Memory B cell (primary cell): ENCODE measurements around the gene MFGE8.

Source experiments
- ATAC-seq: fragments of 150-1000 bp; cut with Tn5 transposase; 2 replicates; pipeline ENCODE4 v1.10.0; 2021; ENCODE audit warnings: low read depth, mild to moderate bottlenecking, moderate library complexity
- DNase-seq, 2 donors: peaks; one replicate each; pipeline ENCODE4 v3.0.0; 2022; ENCODE audit warnings: low spot score in 2 of 2
- H3K27ac Mint-ChIP-seq: one replicate; pipeline ENCODE4 v1.8.0; 2022; ENCODE audit warnings: mild to moderate bottlenecking, moderate library complexity, mixed read lengths
- H3K27me3 Mint-ChIP-seq: one replicate; pipeline ENCODE4 v1.8.0; 2022; ENCODE audit warnings: mixed read lengths
- H3K36me3 Mint-ChIP-seq: one replicate; pipeline ENCODE4 v1.8.0; 2022; ENCODE audit warnings: mild to moderate bottlenecking, mixed read lengths
- H3K4me1 Mint-ChIP-seq: one replicate; pipeline ENCODE4 v1.8.0; 2022; ENCODE audit warnings: mixed read lengths
- H3K4me3 Mint-ChIP-seq: one replicate; pipeline ENCODE4 v1.8.0; 2022; ENCODE audit warnings: mild to moderate bottlenecking, moderate library complexity, mixed read lengths
- H3K9me3 Mint-ChIP-seq: one replicate; pipeline ENCODE4 v1.8.0; 2022; ENCODE audit warnings: mixed read lengths

Gene MFGE8

DNA sequence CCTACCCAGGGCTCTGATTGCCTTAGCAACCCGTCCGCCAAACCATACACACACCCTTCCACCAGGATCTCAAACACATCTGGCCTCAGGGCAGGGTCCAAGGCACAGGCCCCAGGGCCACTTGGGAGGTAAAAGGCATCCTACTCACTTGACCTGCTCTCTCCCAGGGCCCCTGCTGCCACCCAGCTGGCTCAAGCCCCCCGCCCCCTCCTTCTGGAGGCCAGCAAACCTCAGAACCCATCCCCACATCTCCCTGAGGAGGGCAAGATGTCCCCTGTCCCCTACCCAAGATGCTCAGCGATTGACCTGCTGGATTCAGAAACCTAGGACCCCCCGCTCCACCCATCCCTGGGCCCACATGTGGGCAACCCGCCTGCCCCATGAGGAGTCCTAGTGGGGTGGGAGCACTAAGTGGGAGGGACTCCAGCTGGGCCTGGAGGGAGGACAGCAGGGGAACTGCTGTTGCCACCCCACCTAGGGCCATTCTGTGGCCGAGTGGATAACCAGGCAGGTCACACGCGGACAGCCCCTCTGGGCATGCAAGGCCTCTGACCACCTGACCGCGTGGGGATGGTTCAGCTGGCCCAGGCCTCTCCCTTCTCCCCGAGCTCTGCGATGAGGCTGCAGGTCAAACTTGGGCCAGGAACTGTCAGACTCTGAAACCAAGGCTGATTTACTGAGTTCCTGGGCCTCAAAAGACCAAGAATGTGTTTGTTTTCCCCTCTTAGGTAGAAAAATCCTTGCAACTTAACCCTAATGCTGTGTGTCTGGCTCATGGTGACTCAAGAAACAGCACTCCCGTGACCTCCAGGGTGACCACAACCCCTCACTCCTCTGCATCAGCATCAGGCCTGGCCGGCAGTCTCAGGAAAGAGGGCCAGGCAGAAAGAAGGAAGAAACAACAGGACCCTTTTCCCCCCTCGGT, 4.2 kb downstream of the MFGE8 start:
- no peak for ATAC-seq
- Mint-ChIP-seq H3K36me3 (peaks cover 1% of the 10 kb centered on the region), H3K4me1 (peaks cover 21% of the 10 kb centered on the region), H3K9me3 (no peaks in the 10 kb centered on the region), H3K4me3 (no peak overlapping the region), H3K27me3 (peaks cover 3% of the 10 kb centered on the region), H3K27ac (no peak overlapping the region)
- DNase-seq: no peak

DNA sequence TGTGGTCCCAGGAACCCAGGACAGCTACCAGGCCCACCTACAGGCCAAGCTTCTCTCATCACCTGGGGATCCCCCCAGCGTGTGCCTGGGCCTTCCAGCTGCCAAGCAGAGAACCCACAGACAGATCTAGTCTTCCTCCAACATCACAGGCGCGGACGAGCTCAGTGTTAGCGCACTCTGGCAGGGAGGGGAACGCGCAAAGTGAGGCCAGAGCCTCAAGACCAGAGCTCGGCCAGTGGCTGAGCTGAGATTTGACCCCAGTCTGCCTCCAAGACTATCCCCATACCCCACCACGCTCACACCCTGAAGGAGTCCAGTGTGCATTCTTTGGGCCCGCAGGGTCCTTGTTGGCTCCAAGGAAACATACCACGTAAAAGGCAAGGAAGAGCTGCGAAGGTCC, 5.1 kb downstream of the MFGE8 start:
- DNase-seq (no peak), ATAC-seq (no peak)
- Mint-ChIP-seq H3K4me3 (no peak overlapping the region), H3K36me3 (peaks cover 1% of the 10 kb centered on the region), H3K9me3 (no peaks in the 10 kb centered on the region), H3K27ac (no peak overlapping the region), H3K4me1 (peaks cover 14% of the 10 kb centered on the region), H3K27me3 (peaks cover 4% of the 10 kb centered on the region)

DNA sequence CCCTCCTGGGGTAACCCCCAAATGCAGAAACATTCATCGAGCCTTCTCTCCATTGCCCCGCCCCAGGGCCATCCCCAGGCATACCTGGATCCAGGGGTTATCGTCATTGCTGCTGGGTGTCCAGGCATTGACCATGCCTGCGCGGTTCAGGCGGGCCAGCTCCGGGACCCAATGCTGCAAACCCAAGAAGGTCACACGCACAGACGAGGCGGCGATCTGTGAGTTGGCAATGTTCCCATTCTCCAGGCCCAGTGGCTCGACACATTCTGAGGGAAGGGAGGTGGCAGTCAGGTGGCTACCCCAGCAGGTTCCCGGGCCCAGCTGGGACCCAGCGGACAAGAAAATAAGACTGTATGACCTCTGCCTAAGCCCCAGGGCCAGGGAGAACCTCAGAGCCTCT, 6.1 kb downstream of the MFGE8 start:
- no peak for ATAC-seq

DNA sequence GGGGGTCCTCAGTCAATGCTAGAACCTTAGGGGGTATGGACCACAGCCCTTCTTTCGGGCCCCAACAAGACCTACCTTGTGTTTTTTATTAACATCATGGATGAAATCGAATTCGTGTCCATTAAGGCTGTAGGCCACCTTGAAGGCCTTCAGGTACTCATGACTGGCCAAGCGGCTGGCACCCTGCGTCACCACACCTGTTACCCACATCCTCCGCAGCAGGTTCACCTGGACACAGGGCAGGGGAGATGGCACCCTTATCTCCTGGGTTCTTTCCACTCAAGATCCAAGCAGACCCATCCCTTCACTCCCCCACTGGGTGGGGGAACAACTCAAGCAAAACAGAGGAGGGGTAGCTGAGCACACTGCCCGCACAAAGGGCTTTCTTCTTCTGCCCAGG, 6.6 kb downstream of the MFGE8 start:
- Mint-ChIP-seq H3K4me1 (peaks cover 14% of the 10 kb centered on the region), H3K4me3 (no peak overlapping the region), H3K27ac (no peak overlapping the region)

More for the DNA sequence above, 6.1 kb downstream of the MFGE8 start:
- DNase-seq: no peak
- Mint-ChIP-seq H3K9me3 (no peaks in the 10 kb centered on the region), H3K4me1 (peaks cover 14% of the 10 kb centered on the region), H3K27me3 (peaks cover 4% of the 10 kb centered on the region), H3K4me3 (no peak overlapping the region), H3K27ac (no peak overlapping the region), H3K36me3 (peaks cover 1% of the 10 kb centered on the region)

DNA sequence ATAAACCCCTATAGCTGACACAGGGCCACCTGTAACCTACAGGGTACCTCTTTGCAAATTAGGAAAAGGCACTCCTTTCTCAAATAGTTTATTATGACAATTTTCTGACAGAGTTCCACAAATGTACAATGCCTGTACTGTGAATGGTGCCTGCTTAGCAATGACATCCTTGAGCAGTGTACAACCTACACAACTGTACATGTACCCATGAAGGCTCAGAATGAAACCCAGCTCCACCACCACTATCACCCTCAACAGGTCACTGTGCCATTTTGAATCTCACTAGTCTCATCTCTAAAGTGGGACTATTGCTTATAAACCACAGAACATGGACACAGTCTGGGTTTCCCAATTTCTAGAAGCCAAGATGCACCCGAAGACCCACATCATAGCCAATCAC, 7.0 kb downstream of the MFGE8 start:
- Mint-ChIP-seq H3K27me3 (peaks cover 6% of the 10 kb centered on the region), H3K4me1 (peaks cover 14% of the 10 kb centered on the region), H3K9me3 (no peaks in the 10 kb centered on the region), H3K4me3 (no peak overlapping the region), H3K36me3 (peaks cover 1% of the 10 kb centered on the region), H3K27ac (no peak overlapping the region)
- DNase-seq (no peak), ATAC-seq (no peak)

More for the DNA sequence above, 6.6 kb downstream of the MFGE8 start:
- no peak for DNase-seq
- Mint-ChIP-seq H3K9me3 (no peaks in the 10 kb centered on the region), H3K27me3 (peaks cover 6% of the 10 kb centered on the region), H3K36me3 (peaks cover 1% of the 10 kb centered on the region)
- ATAC-seq: no peak

DNA sequence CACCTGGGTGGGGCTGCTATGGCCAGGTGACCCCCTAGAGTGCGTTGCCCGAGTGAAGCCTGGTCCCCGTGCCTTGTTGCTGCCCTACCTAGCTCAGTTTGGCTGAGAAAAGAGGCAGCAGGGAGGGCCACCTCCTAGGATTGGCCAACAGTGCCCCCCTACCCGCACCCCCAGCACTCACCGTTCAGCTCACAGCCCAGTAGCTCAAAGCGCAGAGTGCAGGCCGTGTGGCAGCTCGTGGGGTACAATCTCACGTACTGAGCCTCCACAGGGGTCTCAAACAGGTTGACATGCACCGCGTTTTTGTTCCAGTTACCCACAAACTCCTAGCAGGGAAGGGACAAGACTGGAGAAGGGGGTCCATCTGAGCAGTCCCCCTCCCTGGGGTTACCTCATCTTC, 7.6 kb downstream of the MFGE8 start:
- peaks cover 1% of the 10 kb centered on the region for H3K36me3 Mint-ChIP-seq
- H3K4me1 Mint-ChIP-seq: peaks cover 15% of the 10 kb centered on the region
- no peak for ATAC-seq
- DNase-seq: no peak
- H3K9me3 Mint-ChIP-seq: peaks cover 1% of the 10 kb centered on the region
- H3K4me3 Mint-ChIP-seq: no peak overlapping the region
- H3K27ac Mint-ChIP-seq: no peak overlapping the region
- peaks cover 9% of the 10 kb centered on the region for H3K27me3 Mint-ChIP-seq

DNA sequence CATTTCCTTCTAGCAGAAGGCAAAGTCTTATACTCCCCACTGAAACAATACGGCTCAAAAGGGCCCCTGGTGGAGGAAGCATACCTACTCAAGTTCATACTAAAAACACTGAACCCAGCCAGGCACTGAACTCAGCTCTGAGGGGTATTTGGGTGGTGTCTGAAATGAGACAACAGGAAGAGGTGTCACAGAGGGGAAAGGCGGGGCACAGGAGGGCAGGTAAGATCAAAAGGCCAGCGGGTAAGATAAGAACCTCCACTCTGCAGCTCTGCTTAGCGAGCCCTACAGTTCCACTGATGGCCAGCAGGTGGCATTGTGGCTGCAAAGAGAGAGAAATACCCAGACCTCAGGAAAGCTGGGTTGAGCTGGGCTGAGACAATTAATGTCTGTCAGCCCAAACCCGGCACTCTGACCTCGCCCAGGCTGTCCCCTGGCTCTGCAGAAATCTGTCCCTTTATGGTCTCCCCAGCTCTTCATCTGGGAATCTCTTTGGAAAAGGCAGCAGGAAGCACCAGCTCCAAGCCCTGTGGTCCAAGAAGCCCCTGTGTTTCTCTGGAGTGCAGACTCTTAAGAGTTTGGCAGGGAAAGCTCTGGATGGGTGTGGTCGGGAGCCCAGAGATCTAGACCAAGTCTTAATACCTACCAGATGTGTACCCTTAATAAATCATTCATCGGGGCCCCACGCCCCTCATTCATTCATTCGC, 8.4 kb downstream of the MFGE8 start:
- H3K9me3 Mint-ChIP-seq: peaks cover 1% of the 10 kb centered on the region
- H3K36me3 Mint-ChIP-seq: peaks cover 1% of the 10 kb centered on the region
- peaks cover 8% of the 10 kb centered on the region for H3K27me3 Mint-ChIP-seq
- no peak overlapping the region for H3K4me3 Mint-ChIP-seq
- ATAC-seq (peak; percentile 90), DNase-seq (peak; percentile 75 to 81)
- H3K27ac Mint-ChIP-seq: no peak overlapping the region
- H3K4me1 Mint-ChIP-seq: peaks cover 9% of the 10 kb centered on the region

DNA sequence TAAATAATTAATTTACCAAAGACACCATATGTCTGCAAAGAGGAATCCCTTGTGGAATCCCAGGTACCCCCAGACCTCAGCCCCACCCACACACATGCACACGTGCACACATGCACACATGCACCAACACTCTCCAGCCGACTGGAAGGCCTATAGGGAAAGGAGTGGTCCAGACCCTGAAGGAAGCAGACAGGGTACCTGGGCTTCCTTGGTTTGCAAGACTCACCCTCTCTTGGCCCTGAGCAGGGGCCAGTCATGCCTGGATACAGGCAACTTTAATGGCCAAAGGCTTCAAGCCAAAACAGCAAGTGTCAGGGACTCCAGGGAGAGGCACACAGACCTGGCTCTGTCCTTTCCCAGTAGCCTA, 8.9 kb downstream of the MFGE8 start:
- Mint-ChIP-seq H3K36me3 (peaks cover 1% of the 10 kb centered on the region), H3K27ac (no peak overlapping the region), H3K4me1 (peaks cover 9% of the 10 kb centered on the region), H3K4me3 (no peak overlapping the region), H3K9me3 (peaks cover 1% of the 10 kb centered on the region), H3K27me3 (peaks cover 8% of the 10 kb centered on the region)
- DNase-seq (no peak), ATAC-seq (no peak)

DNA sequence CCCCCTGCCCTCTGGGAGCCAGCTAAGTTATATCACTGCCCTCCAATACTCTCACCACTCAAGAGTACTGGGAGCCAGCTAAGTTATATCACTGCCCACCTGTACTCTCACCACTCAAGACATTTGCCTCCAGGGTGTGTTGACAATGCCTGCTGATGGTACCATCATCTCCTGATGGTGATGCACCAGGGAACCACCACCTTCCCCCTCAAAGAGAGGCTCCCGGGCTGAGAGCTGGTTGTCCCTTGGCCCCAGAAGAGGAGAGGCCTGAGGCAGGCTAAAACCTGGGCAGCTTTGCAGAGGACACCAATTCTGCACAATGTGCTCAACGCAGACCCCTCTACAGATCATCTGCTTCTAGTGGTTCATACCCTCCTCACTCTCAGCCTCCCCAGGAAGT, 10.3 kb downstream of the MFGE8 start:
- no peak overlapping the region for H3K4me3 Mint-ChIP-seq
- H3K36me3 Mint-ChIP-seq: peaks cover 1% of the 10 kb centered on the region
- H3K27ac Mint-ChIP-seq: no peak overlapping the region
- ATAC-seq (no peak), DNase-seq (no peak)
- peaks cover 9% of the 10 kb centered on the region for H3K4me1 Mint-ChIP-seq
- H3K27me3 Mint-ChIP-seq: peaks cover 6% of the 10 kb centered on the region
- H3K9me3 Mint-ChIP-seq: peaks cover 1% of the 10 kb centered on the region

DNA sequence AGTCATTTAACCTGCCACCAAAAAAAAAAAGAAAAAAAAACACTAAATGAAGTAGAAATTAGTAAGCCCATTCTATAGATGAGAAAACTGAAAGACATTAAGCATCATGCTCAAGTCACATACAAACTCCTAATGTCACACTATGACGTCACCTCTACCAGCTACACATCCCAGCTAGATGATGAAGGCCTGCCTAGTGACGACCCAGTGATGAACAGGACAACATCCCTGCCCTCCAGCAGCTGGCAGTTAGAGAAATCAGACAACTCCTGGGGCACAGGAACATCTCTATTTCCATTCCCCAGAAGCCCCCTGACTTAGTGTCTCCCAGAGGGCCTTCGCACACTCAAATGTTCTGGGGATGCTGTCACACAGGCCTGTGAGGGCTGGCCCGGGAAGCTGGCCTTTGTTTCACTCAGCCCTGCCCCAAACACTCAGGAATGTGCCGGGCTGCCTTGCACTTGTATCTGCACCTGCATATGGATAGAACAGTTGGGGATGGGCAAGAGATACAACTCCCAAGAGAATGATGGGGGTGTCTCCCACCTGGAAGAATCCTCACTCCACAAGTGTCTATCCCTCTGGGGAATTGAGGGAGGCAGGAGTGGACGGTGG, 10.9 kb downstream of the MFGE8 start:
- DNase-seq (no peak), ATAC-seq (no peak)
- Mint-ChIP-seq H3K27ac (no peak overlapping the region), H3K9me3 (peaks cover 1% of the 10 kb centered on the region), H3K4me1 (peaks cover 9% of the 10 kb centered on the region), H3K36me3 (peaks cover 1% of the 10 kb centered on the region), H3K4me3 (no peak overlapping the region), H3K27me3 (peaks cover 6% of the 10 kb centered on the region)

DNA sequence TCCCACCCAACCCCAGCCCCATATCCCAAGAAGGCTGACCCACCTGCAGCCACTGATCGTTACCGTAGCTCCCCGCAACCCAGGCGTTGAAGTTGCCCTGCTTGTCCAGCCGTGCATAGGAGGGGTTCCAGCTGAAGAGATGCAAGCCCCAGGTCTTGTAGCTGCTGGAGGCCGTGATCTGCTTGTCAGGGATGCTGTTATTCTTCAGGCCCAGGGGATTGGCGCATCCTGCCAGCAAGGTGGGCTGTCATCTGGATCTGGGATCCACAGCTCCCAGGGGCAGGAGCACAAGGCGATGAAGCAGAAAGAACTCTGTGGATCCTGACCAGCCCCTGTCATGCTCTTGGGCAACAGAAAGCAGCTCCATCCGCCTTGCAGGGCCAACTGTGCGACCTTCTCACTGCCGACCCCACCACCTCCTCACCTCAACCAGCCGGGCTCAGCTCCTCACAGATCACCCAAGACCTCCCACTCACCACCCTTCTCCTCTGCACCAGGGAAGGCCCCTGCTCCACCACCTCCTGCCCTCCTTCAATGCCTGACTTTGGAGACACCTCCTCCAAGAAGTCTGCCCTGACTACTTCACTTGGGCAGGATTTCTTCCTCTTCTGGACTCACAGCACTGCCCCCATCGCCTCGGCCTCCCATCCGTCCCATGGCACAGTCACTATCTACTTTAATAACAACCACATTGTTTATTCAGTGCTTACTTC, 11.5 kb downstream of the MFGE8 start:
- ATAC-seq: no peak
- Mint-ChIP-seq H3K27me3 (peaks cover 6% of the 10 kb centered on the region), H3K27ac (no peak overlapping the region), H3K9me3 (peaks cover 1% of the 10 kb centered on the region), H3K4me3 (no peak overlapping the region), H3K36me3 (peaks cover 1% of the 10 kb centered on the region), H3K4me1 (peaks cover 9% of the 10 kb centered on the region)
- no peak for DNase-seq

DNA sequence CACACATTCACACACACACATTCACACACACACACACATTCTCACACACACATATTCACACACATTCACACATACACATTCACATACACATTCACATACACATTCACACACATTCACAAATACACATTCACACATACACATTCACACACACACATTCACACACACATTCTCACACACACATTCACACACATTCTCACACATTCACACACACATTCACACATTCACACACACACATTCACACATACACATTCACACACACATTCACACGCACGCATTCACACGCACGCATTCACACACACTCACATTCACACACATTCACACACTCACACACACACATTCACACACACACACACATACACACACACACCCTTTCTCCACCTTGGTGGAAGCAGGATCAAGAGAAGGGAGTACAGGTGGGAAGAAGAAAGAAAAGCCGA, 12.2 kb downstream of the MFGE8 start:
- Mint-ChIP-seq H3K27ac (no peak overlapping the region), H3K27me3 (peaks cover 6% of the 10 kb centered on the region)

DNA sequence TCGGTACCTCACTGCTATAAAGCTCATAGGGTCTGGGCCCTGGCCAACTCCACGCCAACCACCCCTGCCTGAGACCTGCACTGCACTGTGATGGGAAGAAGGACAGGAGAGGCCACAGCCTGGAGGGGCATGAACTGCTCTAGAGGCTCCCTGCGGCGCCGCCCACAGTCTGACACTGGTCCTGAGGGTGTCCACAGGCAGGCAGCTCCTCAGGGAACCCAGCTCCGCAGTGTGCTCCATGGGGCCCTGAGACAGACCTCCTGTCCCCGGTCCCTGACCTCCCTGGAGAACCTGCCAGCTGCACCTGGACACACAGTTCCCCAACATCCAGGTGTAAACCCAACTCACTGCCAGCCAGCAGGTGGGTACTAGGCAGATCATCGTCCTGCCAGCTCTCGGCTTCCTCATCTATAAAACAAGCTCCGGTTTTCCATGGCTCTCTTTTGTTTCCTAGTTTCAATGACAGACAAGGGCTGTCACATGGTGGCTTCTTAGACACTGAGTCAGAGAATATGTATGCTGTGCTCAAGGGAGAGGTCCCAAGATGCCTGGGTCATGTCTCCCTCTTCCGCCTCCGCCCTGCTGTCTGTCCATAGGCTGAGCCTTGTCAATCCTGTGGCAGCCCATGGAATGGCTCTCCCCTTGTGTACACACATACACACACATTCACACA, 12.7 kb downstream of the MFGE8 start:
- Mint-ChIP-seq H3K27ac (no peak overlapping the region), H3K9me3 (peaks cover 1% of the 10 kb centered on the region), H3K27me3 (peaks cover 9% of the 10 kb centered on the region), H3K4me3 (no peak overlapping the region), H3K4me1 (peaks cover 11% of the 10 kb centered on the region), H3K36me3 (no peaks in the 10 kb centered on the region)
- DNase-seq: no peak
- ATAC-seq: no peak

More for the DNA sequence above, 12.2 kb downstream of the MFGE8 start:
- Mint-ChIP-seq H3K4me1 (peaks cover 9% of the 10 kb centered on the region), H3K36me3 (no peaks in the 10 kb centered on the region), H3K4me3 (no peak overlapping the region), H3K9me3 (peaks cover 1% of the 10 kb centered on the region)
- ATAC-seq (no peak), DNase-seq (no peak)
